HCT116 (cell line): Measurements from ENCODE around the gene FBXL16.

Experiments used
- CEBPB ChIP-seq: IDR thresholded peaks from 2 replicates; pipeline ENCODE4 v1.6.1; 2012; ENCODE audit warnings: low read depth
- EGR1 ChIP-seq: IDR thresholded peaks from 2 replicates; pipeline ENCODE4 v1.6.1; 2012; ENCODE audit warnings: low read depth
- EZH2 ChIP-seq: fragments of 200-600 bp; sonication (generic); IDR thresholded peaks from 2 replicates; pipeline ENCODE4 v1.6.1; 2017; ENCODE audit warnings: antibody characterized with exemption, mixed run types
- POLR2A ChIP-seq: IDR thresholded peaks from 2 replicates; pipeline ENCODE4 v1.7.0; 2011; ENCODE audit warnings: borderline replicate concordance; ENCODE audit not compliant: insufficient read depth, insufficient read length; ENCODE audit errors: extremely low read depth
- RAD21 ChIP-seq: IDR thresholded peaks from 2 replicates; pipeline ENCODE4 v1.6.1; 2012; ENCODE audit warnings: low read depth, mild to moderate bottlenecking
- SIN3A ChIP-seq: IDR thresholded peaks from 2 replicates; pipeline ENCODE4 v1.6.1; 2012; ENCODE audit warnings: low read depth
- SP1 ChIP-seq: IDR thresholded peaks from 2 replicates; pipeline ENCODE4 v1.6.1; 2012; ENCODE audit warnings: low read depth
- TCF7L2 ChIP-seq: IDR thresholded peaks from 2 replicates; pipeline ENCODE4 v1.7.0; 2011; ENCODE audit warnings: borderline replicate concordance, inconsistent platforms; ENCODE audit not compliant: insufficient read depth, insufficient read length; ENCODE audit errors: extremely low read depth
- YY1 ChIP-seq: IDR thresholded peaks from 2 replicates; pipeline ENCODE4 v1.6.1; 2011; ENCODE audit warnings: low read length, low read depth, moderate library complexity, mild to moderate bottlenecking; ENCODE audit not compliant: insufficient replicate concordance; ENCODE audit errors: extremely low read depth
- ZFX ChIP-seq: fragments of 450-650 bp; IDR thresholded peaks from 2 replicates; pipeline ENCODE4 v1.6.1; 2017
- TF ChIP-seq, protein P1 (sequence below), 3 experiments: fragments of 200-600 bp in 1 of 3; sonication (generic) in 1 of 3; IDR thresholded peaks in 2 of 3; conservative IDR thresholded peaks in 1 of 3; 2 replicates each; pipeline ENCODE4 v1.5.1; 2012 to 2017; ENCODE audit warnings: low read depth in 2 of 3, low read length in 2 of 3, antibody characterized with exemption in 1 of 3, borderline replicate concordance in 1 of 3, control low read depth in 1 of 3, mild to moderate bottlenecking in 1 of 3, mixed read lengths in 1 of 3, mixed run types in 1 of 3, moderate library complexity in 1 of 3; ENCODE audit not compliant: insufficient read depth in 1 of 3
- TF ChIP-seq, protein P2 (sequence below): IDR thresholded peaks from 2 replicates; pipeline ENCODE4 v1.6.1; 2012; ENCODE audit warnings: low read depth
- TF ChIP-seq, protein P3 (sequence below): IDR thresholded peaks from 2 replicates; pipeline ENCODE4 v1.6.1; 2012
- TF ChIP-seq, protein P4 (sequence below): IDR thresholded peaks from 2 replicates; pipeline ENCODE4 v1.6.1; 2011; ENCODE audit warnings: mild to moderate bottlenecking, low read length, moderate library complexity; ENCODE audit not compliant: insufficient replicate concordance; ENCODE audit errors: extremely low read depth

DNA sequence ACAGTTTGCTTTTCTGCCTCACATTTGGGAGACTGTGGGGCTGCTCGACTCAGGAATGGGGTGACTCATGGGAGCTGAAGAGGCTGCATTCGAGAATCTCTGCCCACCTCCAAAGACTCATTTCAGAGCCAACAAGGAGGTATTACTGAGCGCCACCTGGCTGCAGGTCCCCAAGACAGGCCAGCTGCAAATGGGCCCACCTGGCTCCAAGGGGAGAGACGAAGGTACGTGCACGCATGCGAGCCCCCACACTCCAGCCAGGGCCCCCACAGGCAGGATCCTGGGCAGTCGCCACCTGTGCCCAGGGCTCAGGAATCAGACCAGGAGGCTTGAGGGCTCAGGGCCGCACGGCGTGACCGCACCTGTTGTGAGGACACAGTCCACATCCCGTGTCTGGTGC is 27.3 kb upstream of the FBXL16 start:
- TF ChIP-seq POLR2A (no peak), SP1 (no peak), TCF7L2 (no peak), EGR1 (no peak), SIN3A (no peak), EZH2 (no peak), ZFX (no peak), RAD21 (no peak), CEBPB (no peak), YY1 (no peak)
- TF ChIP-seq, protein P1, sequence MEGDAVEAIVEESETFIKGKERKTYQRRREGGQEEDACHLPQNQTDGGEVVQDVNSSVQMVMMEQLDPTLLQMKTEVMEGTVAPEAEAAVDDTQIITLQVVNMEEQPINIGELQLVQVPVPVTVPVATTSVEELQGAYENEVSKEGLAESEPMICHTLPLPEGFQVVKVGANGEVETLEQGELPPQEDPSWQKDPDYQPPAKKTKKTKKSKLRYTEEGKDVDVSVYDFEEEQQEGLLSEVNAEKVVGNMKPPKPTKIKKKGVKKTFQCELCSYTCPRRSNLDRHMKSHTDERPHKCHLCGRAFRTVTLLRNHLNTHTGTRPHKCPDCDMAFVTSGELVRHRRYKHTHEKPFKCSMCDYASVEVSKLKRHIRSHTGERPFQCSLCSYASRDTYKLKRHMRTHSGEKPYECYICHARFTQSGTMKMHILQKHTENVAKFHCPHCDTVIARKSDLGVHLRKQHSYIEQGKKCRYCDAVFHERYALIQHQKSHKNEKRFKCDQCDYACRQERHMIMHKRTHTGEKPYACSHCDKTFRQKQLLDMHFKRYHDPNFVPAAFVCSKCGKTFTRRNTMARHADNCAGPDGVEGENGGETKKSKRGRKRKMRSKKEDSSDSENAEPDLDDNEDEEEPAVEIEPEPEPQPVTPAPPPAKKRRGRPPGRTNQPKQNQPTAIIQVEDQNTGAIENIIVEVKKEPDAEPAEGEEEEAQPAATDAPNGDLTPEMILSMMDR (IDR thresholded peaks at IDR 0.05 in 2 of 3, conservative IDR thresholded peaks at IDR 0.05 in 1 of 3; ENCODE audit: borderline replicate concordance in 1 of 3, insufficient read depth in 1 of 3, low read depth in 2 of 3, low read length in 2 of 3): peak in 2 of 3 experiments; percentile 38 to 44; a peak in 3 of 6 replicates
- TF ChIP-seq, protein P2, sequence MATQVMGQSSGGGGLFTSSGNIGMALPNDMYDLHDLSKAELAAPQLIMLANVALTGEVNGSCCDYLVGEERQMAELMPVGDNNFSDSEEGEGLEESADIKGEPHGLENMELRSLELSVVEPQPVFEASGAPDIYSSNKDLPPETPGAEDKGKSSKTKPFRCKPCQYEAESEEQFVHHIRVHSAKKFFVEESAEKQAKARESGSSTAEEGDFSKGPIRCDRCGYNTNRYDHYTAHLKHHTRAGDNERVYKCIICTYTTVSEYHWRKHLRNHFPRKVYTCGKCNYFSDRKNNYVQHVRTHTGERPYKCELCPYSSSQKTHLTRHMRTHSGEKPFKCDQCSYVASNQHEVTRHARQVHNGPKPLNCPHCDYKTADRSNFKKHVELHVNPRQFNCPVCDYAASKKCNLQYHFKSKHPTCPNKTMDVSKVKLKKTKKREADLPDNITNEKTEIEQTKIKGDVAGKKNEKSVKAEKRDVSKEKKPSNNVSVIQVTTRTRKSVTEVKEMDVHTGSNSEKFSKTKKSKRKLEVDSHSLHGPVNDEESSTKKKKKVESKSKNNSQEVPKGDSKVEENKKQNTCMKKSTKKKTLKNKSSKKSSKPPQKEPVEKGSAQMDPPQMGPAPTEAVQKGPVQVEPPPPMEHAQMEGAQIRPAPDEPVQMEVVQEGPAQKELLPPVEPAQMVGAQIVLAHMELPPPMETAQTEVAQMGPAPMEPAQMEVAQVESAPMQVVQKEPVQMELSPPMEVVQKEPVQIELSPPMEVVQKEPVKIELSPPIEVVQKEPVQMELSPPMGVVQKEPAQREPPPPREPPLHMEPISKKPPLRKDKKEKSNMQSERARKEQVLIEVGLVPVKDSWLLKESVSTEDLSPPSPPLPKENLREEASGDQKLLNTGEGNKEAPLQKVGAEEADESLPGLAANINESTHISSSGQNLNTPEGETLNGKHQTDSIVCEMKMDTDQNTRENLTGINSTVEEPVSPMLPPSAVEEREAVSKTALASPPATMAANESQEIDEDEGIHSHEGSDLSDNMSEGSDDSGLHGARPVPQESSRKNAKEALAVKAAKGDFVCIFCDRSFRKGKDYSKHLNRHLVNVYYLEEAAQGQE: no peak
- TF ChIP-seq, protein P3, sequence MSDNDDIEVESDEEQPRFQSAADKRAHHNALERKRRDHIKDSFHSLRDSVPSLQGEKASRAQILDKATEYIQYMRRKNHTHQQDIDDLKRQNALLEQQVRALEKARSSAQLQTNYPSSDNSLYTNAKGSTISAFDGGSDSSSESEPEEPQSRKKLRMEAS: no peak
- TF ChIP-seq, protein P4, sequence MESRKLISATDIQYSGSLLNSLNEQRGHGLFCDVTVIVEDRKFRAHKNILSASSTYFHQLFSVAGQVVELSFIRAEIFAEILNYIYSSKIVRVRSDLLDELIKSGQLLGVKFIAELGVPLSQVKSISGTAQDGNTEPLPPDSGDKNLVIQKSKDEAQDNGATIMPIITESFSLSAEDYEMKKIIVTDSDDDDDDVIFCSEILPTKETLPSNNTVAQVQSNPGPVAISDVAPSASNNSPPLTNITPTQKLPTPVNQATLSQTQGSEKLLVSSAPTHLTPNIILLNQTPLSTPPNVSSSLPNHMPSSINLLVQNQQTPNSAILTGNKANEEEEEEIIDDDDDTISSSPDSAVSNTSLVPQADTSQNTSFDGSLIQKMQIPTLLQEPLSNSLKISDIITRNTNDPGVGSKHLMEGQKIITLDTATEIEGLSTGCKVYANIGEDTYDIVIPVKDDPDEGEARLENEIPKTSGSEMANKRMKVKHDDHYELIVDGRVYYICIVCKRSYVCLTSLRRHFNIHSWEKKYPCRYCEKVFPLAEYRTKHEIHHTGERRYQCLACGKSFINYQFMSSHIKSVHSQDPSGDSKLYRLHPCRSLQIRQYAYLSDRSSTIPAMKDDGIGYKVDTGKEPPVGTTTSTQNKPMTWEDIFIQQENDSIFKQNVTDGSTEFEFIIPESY: no peak
